Fibroblast of lung (primary cell): ENCODE measurements around the gene RASIP1.

Source experiments
- CTCF ChIP-seq, 2 donors: IDR thresholded peaks in 1 of 2; conservative IDR thresholded peaks in 1 of 2; 1 replicate in 1 of 2; 2 replicates in 1 of 2; pipeline ENCODE4 v1.5.1; 2011 to 2012; ENCODE audit warnings: low read length in 2 of 2, control low read depth in 1 of 2, inconsistent platforms in 1 of 2, low read depth in 1 of 2, mild to moderate bottlenecking in 1 of 2
- EZH2 ChIP-seq: IDR thresholded peaks from 2 replicates; pipeline ENCODE4 v1.5.1; 2012; ENCODE audit warnings: low read length, control low read depth, mild to moderate bottlenecking; ENCODE audit errors: missing control alignments

GRCh38 chr19:48674216-48674809 is 66.1 kb downstream of the RASIP1 start:
- no peak for TF ChIP-seq CTCF (conservative IDR thresholded peaks at IDR 0.05 in 1 of 2, IDR thresholded peaks at IDR 0.05 in 1 of 2; ENCODE audit: low read depth in 1 of 2, low read length in 2 of 2)
- no peak for TF ChIP-seq EZH2
